ENCODE results near the gene NLGN1. TPM values are rescaled to one million over a fixed set of nuclear protein-coding genes. Genes with fewer than 3 reads are reported as not detected.
A peak's percentile ranks its signal among the peaks of the same experiment; 100 is the strongest.

NLGN1 gene
- total RNA-seq, 3 donors from 2014 or later, result 4.4 to 12.3 (median 6.9) TPM

GRCh38 chr3:173734895-173735294 lies 337.4 kb downstream of the NLGN1 start:
- H3K4me3 ChIP-seq, result no peak overlapping the region
- no peaks in the 10 kb centered on the region for H3K4me1 ChIP-seq
- H3K27ac ChIP-seq, result no peak overlapping the region
- intact Hi-C loops (cut with DNase I; ENCODE audit: low total_unique reads), result no loop called here
- no peaks in the 10 kb centered on the region for H3K27me3 ChIP-seq
- TF ChIP-seq POLR2AphosphoS5 (IDR thresholded peaks at IDR 0.05) (no peak), POLR2A (IDR thresholded peaks at IDR 0.05) (no peak), CTCF (IDR thresholded peaks at IDR 0.05) (no peak)
- no peaks in the 10 kb centered on the region for H3K36me3 ChIP-seq
- no peaks in the 10 kb centered on the region for H3K9me3 ChIP-seq
- no peak for DNase-seq (ENCODE audit: low spot score in 2 of 2)

- H3K27ac ChIP-seq, result no peak overlapping the region
- DNase-seq (ENCODE audit: low spot score in 2 of 2), result no peak
- TF ChIP-seq CTCF (IDR thresholded peaks at IDR 0.05) (no peak), POLR2A (IDR thresholded peaks at IDR 0.05) (no peak), POLR2AphosphoS5 (IDR thresholded peaks at IDR 0.05) (no peak)
- no peak overlapping the region for H3K4me3 ChIP-seq
- H3K36me3 ChIP-seq, result no peaks in the 10 kb centered on the region
- H3K9me3 ChIP-seq, result no peaks in the 10 kb centered on the region
- intact Hi-C loops (cut with DNase I; ENCODE audit: low total_unique reads), result no loop called here
- no peaks in the 10 kb centered on the region for H3K27me3 ChIP-seq
- H3K4me1 ChIP-seq, result no peaks in the 10 kb centered on the region
Measured at GRCh38 chr3:173735841-173736240, 338.3 kb downstream of the NLGN1 start.

GRCh38 chr3:173737167-173737808 lies 339.7 kb downstream of the NLGN1 start:
- no peaks in the 10 kb centered on the region for H3K9me3 ChIP-seq
- no peak overlapping the region for H3K27ac ChIP-seq
- intact Hi-C loops (cut with DNase I; ENCODE audit: low total_unique reads), result no loop called here
- H3K36me3 ChIP-seq, result no peaks in the 10 kb centered on the region
- no peak for DNase-seq (ENCODE audit: low spot score in 2 of 2)
- no peak overlapping the region for H3K4me3 ChIP-seq
- TF ChIP-seq POLR2A (IDR thresholded peaks at IDR 0.05) (no peak), CTCF (IDR thresholded peaks at IDR 0.05) (no peak), POLR2AphosphoS5 (IDR thresholded peaks at IDR 0.05) (no peak)
- H3K27me3 ChIP-seq, result no peaks in the 10 kb centered on the region
- H3K4me1 ChIP-seq, result no peaks in the 10 kb centered on the region

GRCh38 chr3:173739726-173740125 lies 342.2 kb downstream of the NLGN1 start:
- Histone ChIP-seq H3K36me3 (no peaks in the 10 kb centered on the region), H3K27me3 (no peaks in the 10 kb centered on the region), H3K4me3 (no peak overlapping the region), H3K4me1 (no peaks in the 10 kb centered on the region), H3K9me3 (no peaks in the 10 kb centered on the region), H3K27ac (no peak overlapping the region)
- TF ChIP-seq POLR2A (IDR thresholded peaks at IDR 0.05) (no peak), CTCF (IDR thresholded peaks at IDR 0.05) (no peak), POLR2AphosphoS5 (IDR thresholded peaks at IDR 0.05) (no peak)
- intact Hi-C loops (cut with DNase I; ENCODE audit: low total_unique reads), result no loop called here
- DNase-seq (ENCODE audit: low spot score in 2 of 2), result no peak

- no peak for DNase-seq (ENCODE audit: low spot score in 2 of 2)
- Histone ChIP-seq H3K9me3 (no peaks in the 10 kb centered on the region), H3K4me3 (peak overlapping the region in 1 of 3 donors; percentile 32), H3K27ac (no peak overlapping the region), H3K27me3 (no peaks in the 10 kb centered on the region), H3K36me3 (no peaks in the 10 kb centered on the region), H3K4me1 (no peaks in the 10 kb centered on the region)
- no peak for TF ChIP-seq POLR2A (IDR thresholded peaks at IDR 0.05)
- intact Hi-C loops (cut with DNase I; ENCODE audit: low total_unique reads), result no loop called here
Measured at GRCh38 chr3:173742491-173742890, 344.9 kb downstream of the NLGN1 start.
